A549 treated with RU486 at 1 μM for 4 hours (cell line): ENCODE results near the gene CENPE. TPM values are rescaled to one million over a fixed set of nuclear protein-coding genes. Genes with fewer than 3 reads are reported as not detected.

Experiments used
- total RNA-seq: library from RNA; stranded (reverse); fragments of 200-300 nt; extraction: Qiagen RNA extraction; gene quantifications from 5 replicates; pipeline ENCODE4 v1.2.3, GENCODE V29; 2022; ENCODE audit warnings: low read depth

The CENPE gene
- total RNA-seq = 2.8 to 9.1 TPM (median 8.6 TPM) in 5 replicates

GRCh38 chr4:103198111-103198765 is at the start of gene CENPE:
Gene CENPE, minus strand, starts transcription at chr4:103198343. Its CDS starts 24 bp downstream, at chr4:103198319.

GRCh38 chr4:103099691-103100392 is 98.3 kb downstream of the CENPE start, which contains the start of gene BDH2:
Gene BDH2, minus strand, starts transcription at chr4:103099834. Its CDS starts 3,580 bp downstream, at chr4:103096254.

GRCh38 chr4:103076747-103077347 is 121.3 kb downstream of the CENPE start, which contains the start of gene SLC9B2:
Gene SLC9B2, minus strand, starts transcription at chr4:103076761. Its CDS starts 9,211 bp downstream, at chr4:103067550.

Other genes starting within 250 kb of the CENPE start
- 0.10 TPM in 1 of 5 replicates, not detected in the others for gene SLC9B1, start 178.6 kb downstream of the CENPE start, total RNA-seq
- 6.0 to 10.0 TPM (median 7.7 TPM) in 5 replicates for gene SLC9B2, start 121.6 kb downstream of the CENPE start, total RNA-seq
- 7.4 to 8.8 TPM (median 8.3 TPM) in 5 replicates for gene BDH2, start 98.5 kb downstream of the CENPE start, total RNA-seq